Activated CD4-positive, CD25-positive, alpha-beta regulatory T cell treated with anti-CD3 and anti-CD28 coated beads, Interleukin-2, amount 50 U/mL, for 24 hours (primary cell): Measurements from ENCODE around the gene SLFN12L.
"Not testable (repeated sequence)": the region's sequence is repeated elsewhere in the genome, so short reads cannot be mapped to it uniquely, and the experiment has no call there.

Source experiments
- ATAC-seq, 2 donors: fragments of 150-1000 bp; cut with Tn5 transposase; one replicate each; pipeline ENCODE4 v1.10.0; 2021; ENCODE audit warnings: mild to moderate bottlenecking in 1 of 2, moderate library complexity in 1 of 2

The SLFN12L gene

DNA sequence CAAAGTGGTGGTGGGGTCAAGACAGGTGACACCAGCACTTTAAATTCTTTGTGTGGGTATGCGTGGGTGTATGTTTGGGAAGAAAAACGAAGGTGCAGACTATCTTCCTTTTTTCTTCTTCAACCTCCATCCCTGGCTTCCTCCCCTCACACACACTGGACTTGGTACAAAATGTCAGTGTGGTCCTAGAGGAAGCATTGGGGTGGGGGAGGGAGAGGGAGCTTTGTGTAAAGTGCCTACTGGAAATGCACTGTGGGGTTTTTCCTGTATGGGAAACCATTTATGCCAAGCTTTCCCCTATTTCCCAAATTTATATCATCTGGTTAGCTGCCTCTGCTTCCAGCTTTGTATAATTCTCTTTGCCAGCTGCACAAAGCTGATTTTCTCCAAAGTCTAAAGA is 44.4 kb downstream of the SLFN12L start:
- ATAC-seq: no peak

DNA sequence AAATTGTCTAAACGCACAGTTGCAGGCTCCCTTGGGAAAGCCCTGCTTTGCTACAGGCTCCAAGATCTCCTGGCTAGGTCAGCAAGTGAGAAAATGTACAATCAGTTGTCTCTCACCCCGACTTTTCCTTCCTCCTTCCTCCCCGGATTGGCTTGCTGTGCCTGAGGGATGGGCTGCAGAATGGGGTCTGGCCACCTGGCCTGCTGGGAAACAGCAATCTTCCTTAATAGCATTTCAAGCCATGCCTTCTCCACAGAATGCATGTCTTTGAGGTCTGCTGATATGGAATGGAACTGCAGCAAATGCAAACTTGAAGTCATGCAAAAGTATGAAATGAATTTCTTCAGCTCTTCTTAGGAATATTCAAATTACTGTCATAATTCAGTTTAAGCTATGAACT is 46.1 kb downstream of the SLFN12L start:
- no peak for ATAC-seq

DNA sequence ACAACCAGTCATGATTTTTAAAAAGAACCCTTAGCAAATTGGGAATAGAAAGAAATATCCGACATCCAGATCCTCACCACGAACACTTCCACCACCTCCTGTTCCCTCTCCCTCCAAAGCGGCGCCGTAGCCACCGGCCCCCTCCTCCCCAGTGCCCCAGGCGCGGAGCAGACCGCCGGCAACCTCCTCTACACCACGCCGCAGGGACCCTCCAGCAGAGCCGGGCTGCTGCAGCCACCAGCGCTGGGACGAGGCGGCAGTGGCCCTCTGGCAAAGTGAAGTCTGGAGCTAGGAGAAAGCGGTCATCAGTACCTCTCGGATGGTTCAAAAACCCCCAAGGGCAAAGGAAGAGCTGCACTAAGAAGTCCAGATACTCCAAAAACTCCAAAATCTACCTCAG is 47.5 kb downstream of the SLFN12L start:
- ATAC-seq: no peak

DNA sequence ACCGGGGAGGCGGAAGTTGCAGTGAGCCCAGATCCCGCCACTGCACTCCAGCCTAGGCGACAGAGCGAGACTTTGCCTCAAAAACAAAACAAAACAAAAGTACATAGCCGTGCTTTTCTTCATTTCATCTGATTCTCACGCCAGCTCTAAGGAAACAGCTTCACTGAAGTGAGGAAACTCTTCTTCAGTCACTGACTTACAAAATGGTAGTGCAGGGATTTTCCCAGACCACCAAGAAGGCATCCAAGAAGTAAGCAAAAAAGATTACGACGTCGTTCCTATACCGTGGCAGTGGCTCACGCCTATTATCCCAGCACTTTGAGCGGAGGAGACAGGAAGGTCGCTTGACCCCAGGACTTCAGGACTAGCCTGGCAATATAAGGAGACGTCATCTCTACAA is 48.5 kb downstream of the SLFN12L start:
- no peak for ATAC-seq

DNA sequence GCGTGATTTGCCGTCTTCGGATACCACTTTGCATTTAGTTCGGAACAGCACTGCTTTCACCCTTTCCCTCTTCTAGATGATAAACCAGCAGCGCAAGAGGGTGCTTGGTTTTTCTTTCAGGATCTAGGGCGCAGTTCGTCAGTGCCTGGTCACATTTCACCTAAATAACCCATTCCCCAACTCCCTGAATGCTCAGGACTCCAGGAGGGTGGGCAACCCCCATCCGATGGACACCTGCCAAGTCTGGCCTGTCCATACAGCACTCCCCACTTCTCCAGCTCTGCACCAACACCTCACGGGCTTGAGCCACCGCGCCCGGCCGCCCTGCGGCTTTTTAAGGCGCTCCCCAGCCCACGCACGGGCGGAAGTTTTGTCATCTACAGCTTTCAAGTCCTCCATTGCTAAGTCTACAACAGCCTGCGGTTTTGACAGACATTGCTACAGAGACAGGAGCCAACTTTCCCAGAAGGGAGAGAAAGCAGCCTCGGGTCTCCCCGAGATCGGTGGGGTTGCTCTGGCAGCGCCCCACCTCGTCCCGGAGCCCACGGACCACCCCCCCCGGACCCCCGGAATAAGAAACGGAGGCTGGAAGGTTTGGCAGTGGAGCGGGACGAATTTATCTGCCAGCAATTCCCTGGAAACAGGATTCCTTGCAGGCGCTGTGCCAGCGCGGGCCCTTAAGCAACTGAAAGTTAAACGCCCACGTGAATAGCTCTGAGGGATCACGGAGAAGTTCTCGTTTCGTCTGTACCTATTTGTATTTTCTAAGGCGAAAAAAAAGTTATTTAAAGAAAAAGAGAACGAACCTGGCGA is 50.4 kb downstream of the SLFN12L start:
- peak; percentile 83 to 87 for ATAC-seq

DNA sequence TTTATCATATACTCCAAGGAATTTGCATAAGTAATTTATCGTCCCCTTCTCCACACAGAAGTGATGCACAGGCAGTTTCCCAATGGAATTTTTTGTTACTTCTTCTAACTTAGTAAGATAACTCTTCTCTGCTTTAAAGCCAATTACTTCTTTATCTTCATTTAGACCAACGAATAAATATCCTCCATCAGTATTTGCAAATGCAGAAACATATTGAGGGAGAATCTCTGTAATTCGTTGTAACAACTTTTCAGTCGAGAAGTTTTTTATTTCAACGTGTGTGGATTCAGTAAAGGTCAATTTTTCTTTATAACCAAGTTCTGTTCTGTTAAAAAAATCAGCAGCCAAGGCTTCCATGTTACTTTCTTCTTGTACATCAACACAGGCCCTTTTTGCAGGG is 58.2 kb downstream of the SLFN12L start:
- no peak for ATAC-seq

DNA sequence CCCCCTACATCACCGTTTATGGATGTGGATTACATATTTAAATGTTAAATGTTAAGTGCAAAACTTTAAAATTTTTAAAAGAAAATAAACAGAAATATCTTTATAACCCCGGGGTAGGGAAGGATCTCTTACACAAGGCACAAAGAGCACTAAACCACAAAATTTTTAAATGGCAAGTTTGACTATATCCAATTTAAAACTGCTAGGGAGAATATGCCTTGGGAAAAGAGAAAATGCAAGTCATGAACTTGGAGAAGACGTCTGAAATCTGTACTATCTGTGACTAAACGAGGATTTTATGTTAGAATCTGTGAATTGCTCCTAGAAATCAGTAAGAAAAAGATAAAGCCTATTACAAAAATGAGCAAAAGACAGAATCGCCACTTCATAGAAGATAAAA is 60.2 kb downstream of the SLFN12L start:
- ATAC-seq: no peak

DNA sequence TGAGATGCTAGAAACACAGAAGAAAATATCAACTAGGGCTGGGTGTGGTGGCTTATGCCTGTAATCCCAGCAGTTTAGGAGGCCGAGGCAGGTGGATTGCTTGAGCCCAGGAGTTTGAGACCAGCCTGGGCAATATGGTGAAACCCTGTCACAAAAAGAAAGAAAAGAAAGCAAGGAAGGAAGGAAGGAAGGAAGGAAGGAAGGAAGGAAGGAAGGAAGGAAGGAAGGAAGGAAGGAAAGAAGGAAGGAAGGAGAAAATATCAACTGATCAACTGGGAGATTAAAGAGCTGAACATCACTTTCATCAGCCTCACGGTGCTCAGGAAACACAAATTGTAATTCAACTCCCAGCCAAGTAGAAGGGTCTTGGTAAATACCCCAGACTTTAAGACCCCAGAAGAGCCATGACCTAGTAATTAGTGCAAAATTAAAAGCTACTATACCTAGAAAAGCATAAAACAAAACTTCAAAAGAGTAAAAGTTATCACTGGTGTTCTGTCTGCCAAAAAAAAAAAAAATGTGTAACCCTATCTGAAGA is 61.1 kb downstream of the SLFN12L start:
- ATAC-seq: no peak

DNA sequence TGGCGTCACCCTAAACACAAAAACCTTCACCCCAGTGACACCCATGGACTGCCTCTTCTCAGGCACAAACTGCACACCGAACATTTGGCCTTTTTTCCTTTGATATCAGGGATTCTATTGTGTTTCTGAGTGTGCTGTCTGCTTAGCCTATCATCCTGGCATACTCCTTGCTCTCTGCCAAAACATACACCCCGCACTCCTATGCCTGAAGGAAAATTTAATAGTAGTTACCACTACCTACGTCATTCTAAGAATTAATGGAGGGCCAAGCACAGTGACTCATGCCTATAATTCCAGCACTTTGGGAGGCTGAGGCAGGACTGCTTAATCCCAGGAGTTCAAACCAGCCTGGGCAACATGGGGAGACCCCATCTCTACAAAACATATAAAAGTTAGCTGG is 69.0 kb downstream of the SLFN12L start:
- ATAC-seq: no peak

DNA sequence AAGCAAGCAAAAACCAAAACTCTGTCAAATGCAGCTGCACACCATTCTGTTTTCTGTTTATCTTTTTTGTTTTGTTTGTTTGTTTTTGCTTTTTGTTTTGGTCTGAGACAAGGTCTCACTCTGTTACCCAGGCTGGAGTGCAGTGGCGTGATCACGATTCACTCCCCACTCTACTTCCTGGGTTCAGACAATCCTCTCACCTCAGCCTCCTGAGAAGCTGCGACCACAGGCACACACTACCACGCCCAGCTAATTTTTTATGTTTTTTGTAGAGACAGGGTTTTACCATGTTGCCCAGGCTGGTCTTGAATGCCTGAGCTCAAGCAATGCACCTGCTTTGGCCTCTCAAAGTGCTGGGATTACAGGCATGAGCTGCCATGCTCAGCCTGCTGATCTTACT is 69.7 kb downstream of the SLFN12L start:
- peak in 1 of 2 donors; percentile 36 for ATAC-seq

DNA sequence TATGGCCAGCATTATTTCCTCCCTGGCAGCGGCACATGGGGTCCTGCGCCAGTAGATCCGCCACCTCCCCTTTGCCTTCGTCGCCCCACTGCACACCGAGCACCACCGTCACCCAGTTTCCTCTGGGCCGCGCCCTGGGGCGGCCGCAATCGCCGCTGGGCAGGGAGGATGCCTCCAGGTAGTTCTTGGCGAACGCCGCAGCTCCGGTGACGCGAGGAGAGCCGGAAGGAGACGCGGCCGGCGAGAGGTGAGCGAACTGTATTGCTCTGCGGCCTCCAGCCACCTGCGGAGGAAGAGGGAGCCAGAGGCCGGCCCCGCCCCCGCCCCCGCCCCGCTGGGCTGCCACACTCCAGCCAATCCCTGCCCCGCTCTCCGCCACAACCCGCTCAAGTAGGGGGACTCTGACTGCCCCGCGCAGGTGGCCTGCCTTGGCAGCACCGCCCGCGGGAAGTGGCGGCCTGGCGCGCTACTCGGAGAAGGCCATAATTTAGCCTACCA is 77.1 kb downstream of the SLFN12L start:
- peak; percentile 87 to 89 for ATAC-seq

DNA sequence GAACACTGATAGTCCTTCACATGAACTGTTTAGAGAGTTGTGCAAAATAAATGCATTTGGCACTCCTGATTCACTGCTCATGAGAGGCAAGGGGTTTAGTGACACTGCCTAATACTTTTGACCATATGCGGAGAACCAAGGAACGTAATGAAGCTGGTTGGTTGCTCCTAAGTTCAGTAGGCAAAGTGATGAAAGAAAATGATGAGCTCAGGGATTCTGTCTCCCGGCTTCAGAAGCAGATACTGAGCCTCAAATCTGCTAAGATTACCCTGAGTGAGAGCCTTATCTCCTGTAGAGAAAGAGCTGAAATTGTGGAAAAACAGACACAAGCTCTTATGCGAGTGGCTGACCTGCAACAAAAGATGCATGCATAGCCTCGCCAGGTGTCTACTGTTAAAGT is 83.4 kb downstream of the SLFN12L start:
- ATAC-seq: not testable (repeated sequence)

DNA sequence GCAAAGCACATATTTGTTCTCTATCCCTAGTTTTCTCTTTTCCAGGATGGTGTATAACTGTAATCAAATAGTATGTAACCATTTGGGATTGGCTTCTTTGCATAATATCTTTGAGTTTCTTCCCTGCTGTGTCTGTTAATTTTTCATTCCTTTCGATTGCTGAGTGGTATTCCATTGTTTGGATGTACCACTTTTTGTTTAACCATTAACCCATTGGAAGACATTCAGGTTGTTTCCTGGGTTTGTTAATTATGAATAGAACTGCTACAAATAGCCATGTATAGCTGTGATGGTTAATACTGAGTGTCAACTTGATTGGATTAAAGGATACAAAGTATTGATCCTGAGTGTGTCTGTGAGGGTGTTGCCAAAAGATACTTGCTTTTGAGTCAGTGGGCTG is 84.3 kb downstream of the SLFN12L start:
- no peak for ATAC-seq

DNA sequence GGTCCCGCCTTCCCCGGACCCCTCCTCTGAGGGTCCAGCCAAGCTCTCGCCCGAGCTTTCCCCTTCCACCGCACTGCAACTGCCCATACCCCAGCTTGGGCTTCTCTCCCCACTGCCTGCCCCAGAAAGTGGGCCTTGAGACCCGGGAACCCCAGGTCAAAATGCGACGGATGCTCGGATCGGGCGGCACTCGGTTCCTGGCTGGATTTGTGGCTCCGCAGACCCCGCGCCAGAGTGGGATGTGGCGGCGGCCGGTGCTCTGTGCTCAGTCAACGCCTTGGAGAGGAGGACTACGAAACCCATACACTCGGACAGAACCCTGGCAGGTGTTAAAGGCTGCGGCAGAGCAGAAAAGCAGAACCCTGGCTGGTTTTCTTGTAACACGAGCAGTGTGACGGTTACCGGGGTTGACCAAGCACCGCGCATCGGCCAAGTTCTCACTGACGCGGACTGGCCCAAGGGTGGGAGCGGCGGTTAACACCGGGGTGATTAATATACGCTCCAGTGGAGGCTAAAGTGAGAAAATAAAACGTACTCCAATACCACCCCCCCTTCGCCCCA is 88.0 kb downstream of the SLFN12L start:
- ATAC-seq: no peak

DNA sequence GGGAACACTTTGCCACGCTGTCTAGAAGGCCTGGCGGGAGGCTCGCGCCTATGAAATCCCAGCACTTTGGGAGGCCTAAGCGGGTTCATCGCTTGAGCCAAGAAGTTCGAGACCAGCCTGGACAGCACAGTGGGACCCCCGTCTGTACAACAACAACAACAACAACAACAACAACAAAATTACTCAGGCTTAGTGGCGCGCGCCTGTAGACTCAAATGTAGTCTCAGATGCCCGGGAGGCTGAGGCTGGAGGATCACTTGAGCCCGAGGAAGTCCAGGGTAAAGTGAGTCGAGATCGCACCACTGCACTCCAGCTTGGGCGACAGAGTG is 88.6 kb downstream of the SLFN12L start:
- no peak for ATAC-seq

DNA sequence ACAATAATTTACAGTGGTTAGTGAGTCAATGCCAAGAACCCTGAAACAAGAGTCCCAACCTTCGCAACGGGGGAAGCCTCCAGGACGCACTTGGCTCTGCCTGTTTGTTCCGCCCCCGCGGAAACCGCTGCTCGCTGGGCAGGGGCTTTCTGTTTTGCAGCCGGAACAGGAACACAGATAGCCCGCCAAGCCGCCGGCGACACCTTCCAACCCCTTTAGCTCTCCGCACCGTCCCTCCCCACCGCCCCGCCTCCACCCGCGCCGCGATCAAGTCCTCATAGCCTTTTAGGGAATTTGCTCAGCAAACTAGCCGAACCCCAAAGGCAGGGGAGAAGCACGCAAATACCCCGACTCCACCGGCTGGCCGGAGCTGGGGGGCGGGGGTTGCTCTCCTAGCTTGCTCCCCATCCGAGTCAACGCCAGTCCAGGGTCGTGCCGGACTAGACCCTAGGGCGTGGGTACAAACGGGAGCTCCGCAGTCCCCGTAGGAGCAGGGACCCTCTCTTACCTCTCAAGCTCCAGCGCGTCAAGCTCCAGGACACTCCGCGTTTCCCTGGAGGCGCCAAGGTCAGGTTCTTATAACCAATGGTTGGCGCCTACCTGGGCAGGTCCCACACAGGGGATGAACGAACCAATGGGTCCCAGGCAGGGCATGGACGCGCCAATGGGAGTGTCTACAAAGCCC is 89.1 kb downstream of the SLFN12L start, which contains the start of gene SLFN13:
Gene SLFN13, minus strand, starts transcription at position 553 of the 685 bp plus-strand sequence. CDS start 3,086 bp downstream, outside the sequence.
- ATAC-seq: peak; percentile 94 to 96

DNA sequence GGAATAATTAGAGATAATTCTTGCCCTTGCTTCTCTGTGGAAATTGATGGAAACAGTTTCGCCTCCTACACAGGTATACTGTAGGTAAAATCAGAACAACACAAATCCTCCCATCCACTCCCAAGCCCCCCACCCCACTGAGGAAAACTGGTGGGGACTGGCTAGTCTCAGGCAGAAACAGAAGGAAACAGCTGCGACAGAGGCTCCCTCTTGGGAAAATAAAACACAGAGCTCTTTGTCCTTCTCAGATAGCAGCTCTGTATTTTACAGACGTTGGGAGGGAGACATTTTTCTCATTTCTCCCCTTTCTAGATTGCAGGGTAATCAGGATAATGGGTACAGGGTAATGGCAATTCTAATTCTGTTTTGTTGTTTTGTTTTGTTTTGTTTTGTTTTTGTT is 90.0 kb downstream of the SLFN12L start:
- ATAC-seq: no peak

DNA sequence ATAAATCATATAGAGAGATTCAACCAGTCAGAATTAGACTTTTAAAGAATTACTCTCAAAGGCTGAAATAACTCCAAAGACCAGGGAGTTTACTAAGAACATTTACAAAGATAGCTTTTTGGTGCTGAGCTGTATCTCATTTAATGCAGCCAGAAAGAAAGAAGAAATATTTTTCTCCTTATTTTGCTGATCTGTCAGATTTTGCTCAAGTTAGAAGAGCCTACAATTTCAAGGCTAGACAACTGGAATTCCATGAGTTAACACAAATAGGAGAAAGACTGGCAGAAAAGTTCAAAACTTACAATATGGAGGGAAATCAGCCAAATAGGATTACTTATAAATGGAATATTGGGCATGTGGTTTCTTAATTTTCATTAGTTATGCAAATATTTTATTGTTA is 99.0 kb downstream of the SLFN12L start:
- no peak for ATAC-seq

DNA sequence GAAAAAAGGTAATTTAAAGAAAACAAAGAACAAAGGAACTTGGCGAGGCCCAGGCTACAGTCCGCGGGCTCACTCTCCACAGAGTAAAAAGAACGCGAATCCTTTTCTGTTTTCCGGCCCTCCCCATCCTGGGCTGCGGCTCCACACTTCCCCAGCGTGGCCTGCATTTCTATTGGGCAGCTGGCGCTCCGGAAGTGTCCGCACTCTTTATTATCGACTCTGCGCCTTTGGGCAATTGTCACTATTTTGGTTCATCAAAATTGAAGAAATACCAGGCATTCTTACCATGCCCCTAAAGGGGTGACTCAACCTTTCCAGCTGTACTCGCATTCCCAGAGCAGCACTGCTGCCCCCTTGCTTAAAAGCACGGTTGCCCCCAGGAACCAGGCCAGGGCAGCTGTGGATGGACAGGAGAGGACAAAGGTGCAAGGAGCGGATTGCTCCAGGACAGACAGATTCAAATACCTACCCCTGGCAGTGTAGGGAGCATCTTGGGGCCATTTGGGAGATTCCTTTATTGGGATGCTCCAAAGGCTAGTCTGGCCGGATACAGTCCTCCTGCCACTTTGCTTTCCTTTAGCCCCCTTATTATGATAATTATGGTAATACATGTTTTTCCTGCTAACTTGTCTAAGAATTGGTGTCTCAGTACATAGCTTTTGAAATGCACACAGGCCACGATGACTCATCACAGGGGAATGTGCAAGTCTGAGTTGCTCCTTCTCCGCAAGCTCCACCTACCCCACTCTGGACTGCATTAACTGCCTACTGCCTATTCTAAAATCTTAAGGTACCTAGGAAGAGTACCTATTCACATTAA is 104.2 kb downstream of the SLFN12L start:
- peak; percentile 90 to 92 for ATAC-seq

DNA sequence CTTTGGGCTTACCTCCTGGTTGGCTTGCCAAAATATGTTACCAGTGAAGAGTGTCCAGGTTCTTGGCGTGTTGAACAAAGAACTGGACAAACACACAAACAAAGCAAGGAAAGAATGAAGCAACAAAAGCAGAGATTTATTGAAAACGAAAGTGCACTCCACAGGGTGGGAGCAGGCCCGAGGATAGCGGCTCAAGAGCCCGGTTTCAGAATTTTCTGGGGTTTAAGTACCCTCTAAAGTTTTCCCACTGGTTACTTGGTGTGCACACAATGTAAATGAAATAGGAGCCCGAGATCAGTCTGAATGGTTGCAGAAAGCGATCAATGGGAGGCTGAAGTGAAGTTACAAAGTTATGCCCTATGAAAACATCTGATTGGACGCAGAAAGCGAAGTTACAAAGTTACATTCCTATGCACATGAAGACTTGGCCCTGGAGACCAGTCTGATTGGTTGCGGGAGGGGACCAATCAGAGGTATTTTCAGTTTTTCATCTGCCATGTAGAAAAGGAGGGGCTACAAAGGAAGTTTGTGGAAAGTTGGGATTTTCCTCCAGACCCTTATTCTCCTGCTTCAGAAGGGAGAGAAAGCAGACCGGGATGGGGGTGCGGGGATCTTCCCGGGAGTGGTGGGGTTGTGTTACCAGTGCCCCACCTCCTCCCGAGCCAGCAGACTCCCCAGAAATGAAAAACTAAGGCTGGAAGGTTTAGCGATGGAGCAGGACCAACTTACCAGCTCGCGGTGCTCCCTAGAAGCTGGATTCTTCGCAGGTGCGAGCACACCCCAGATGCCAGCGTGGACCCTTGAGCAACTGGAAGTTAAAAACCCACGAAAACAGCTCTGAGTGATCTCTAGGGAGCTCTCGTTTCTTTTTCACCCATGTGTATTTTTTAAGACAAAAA is 105.1 kb downstream of the SLFN12L start, which contains the start of gene SLFN12:
Gene SLFN12, minus strand, starts transcription at position 325 of the 899 bp plus-strand sequence. CDS start 9,472 bp downstream, outside the sequence.
- peak; percentile 83 for ATAC-seq

DNA sequence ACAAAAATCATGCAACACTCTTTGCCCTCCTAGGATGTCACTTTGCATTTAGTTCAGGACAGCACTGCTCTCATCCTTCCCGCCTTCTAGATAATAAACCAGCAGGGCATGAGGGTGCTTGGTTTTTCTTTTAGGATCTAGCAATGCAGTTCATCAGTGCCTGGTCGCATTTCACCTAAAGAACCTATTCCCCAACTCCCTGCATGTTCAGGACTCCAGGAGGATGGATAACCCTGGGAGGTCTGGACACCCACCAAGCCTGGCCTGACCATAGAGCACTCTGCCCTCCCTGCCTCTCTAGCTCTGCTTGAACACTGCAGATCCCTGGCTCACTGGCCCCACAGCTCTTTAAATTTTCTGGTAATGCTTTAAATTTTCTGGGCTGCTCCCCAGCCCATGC is 107.8 kb downstream of the SLFN12L start:
- no peak for ATAC-seq
